ENCODE results near the gene TRAF3IP1. TPM values are rescaled to one million over a fixed set of nuclear protein-coding genes. Genes with fewer than 3 reads are reported as not detected.

The TRAF3IP1 gene
- total and polyA plus RNA-seq, 2 of the 13 experiments (the other 11 are each of a cell fraction or from before 2014, with no cell fraction given): 4.1 to 12.9 TPM

GRCh38 chr2:238286987-238287736, 33.2 kb upstream of the TRAF3IP1 start:
- Histone ChIP-seq H3K36me3 (replicated peaks in 1 of 2; ENCODE audit: control insufficient read depth in 1 of 2, insufficient read depth in 2 of 2, low read length in 2 of 2) (peaks cover 4 to 6% of the 10 kb centered on the region in 2 experiments; a peak in 1 of 5 replicates), H3K27me3 (ENCODE audit: control insufficient read depth in 1 of 2, insufficient read depth in 2 of 2, low read length in 2 of 2) (no peaks in the 10 kb centered on the region; a peak in 1 of 5 replicates), H4K20me1 (ENCODE audit: insufficient read depth, low read length) (peaks cover 4% of the 10 kb centered on the region; the same call in 1 of the 2 replicates), H3K9me3 (ENCODE audit: low read length) (no peaks in the 10 kb centered on the region), H3K4me1 (ENCODE audit: insufficient read depth, low read length) (peaks cover 67% of the 10 kb centered on the region), H3K9ac (ENCODE audit: insufficient read depth, low read depth, low read length) (peak overlapping the region; percentile 99), H3K4me2 (ENCODE audit: low read depth, low read length) (peak overlapping the region; percentile 96), H3K4me3 (replicated peaks in 1 of 3; ENCODE audit: insufficient read depth in 1 of 3, low read depth in 2 of 3, low read length in 3 of 3) (peak overlapping the region; percentile 75 to 99 (median 87)), H3K79me2 (ENCODE audit: insufficient read depth, low read length) (peaks cover 60% of the 10 kb centered on the region), H3K27ac (ENCODE audit: extremely low read length, insufficient read depth, low read length) (peak overlapping the region; percentile 99), H2AFZ (ENCODE audit: low read length) (no peak overlapping the region)
- BruUV-seq (replicated peaks): no TSS peak
- ChIA-PET CTCF (ENCODE audit: low intra/inter-chr PET ratio, low total read pairs) (no interaction called here), POLR2A (interaction anchor here (0.9 to 7.3 kb wide), 5 partner anchors 18 to 48 kb away, joined by 3 to 44 read pairs (median 3); partner anchors contain the start of gene HES6)
- TF ChIP-seq MAZ (IDR thresholded peaks at IDR 0.05; ENCODE audit: borderline replicate concordance, low read depth, low read length) (0 out of 2 replicates have a peak, but pooled peaks have one; percentile 1), MAZ (CRISPR knock-in tag; IDR thresholded peaks at IDR 0.05; ENCODE audit: low read depth) (no peak), KMT2A (CRISPR knock-in tag; IDR thresholded peaks at IDR 0.05) (no peak), HNRNPL (IDR thresholded peaks at IDR 0.05; ENCODE audit: low read depth, low read length) (0 out of 2 replicates have a peak, but pooled peaks have one; percentile 18), ZNF746 (CRISPR knock-in tag; IDR thresholded peaks at IDR 0.05) (0 out of 2 replicates have a peak, but pooled peaks have one; percentile 11), ZBTB10 (CRISPR knock-in tag; IDR thresholded peaks at IDR 0.05; ENCODE audit: borderline replicate concordance) (peak; percentile 29; the same call in 1 of the 2 replicates), PATZ1 (CRISPR knock-in tag; IDR thresholded peaks at IDR 0.05) (0 out of 2 replicates have a peak, but pooled peaks have one; percentile 2), POLR2AphosphoS2 (IDR thresholded peaks at IDR 0.05; ENCODE audit: low read depth, low read length) (peak; percentile 71), ZNF564 (CRISPR knock-in tag; IDR thresholded peaks at IDR 0.05) (0 out of 2 replicates have a peak, but pooled peaks have one; percentile 25), ATF5 (CRISPR knock-in tag; IDR thresholded peaks at IDR 0.05; ENCODE audit: low read depth) (no peak), ZFY (CRISPR knock-in tag; IDR thresholded peaks at IDR 0.05) (no peak), ZSCAN31 (CRISPR knock-in tag; IDR thresholded peaks at IDR 0.05; ENCODE audit: low read depth) (0 out of 2 replicates have a peak, but pooled peaks have one; percentile 8), ERF (CRISPR knock-in tag; IDR thresholded peaks at IDR 0.05) (0 out of 2 replicates have a peak, but pooled peaks have one; percentile 4), ZNF7 (CRISPR knock-in tag; IDR thresholded peaks at IDR 0.05) (no peak), NR2C2 (CRISPR knock-in tag; IDR thresholded peaks at IDR 0.05; ENCODE audit: borderline replicate concordance) (peak; percentile 24; the same call in 1 of the 2 replicates), SIN3A (IDR thresholded peaks at IDR 0.05; ENCODE audit: borderline replicate concordance, low read depth, low read length) (0 out of 2 replicates have a peak, but pooled peaks have one; percentile 5)
- intact Hi-C loops (cut with micrococcal nuclease; ENCODE audit: unreplicated experiment): loop anchor here (5.0 kb wide), 2 partner anchors 35 to 225 kb away; partner anchors contain the start of genes SCLY and TRAF3IP1
- ATAC-seq: no peak
- FAIRE-seq: no peak
- no peak for DNase-seq (ENCODE audit: low spot score)
- WGBS (ENCODE audit: low lambda C conversion rate): 53% methylated on average over 11 of the region's 11 CpGs
- in situ Hi-C loops (cut with HindIII; ENCODE audit: extremely low pct_ligation_motif_present, low pct_unique_long_range_greater_than_20kb): no loop called here
